HCT116 (cell line): Measurements from ENCODE around the gene CDK14. TPM values are rescaled to one million over a fixed set of nuclear protein-coding genes. Genes with fewer than 3 reads are reported as not detected.

Experiments used
- ATAC-seq: fragments of 200-7000 bp; cut with Tn5 transposase; 2 replicates; pipeline ENCODE4 v1.9.1; 2020; ENCODE audit warnings: mild to moderate bottlenecking, moderate library complexity
- BruUV-seq: library from RNA; stranded (reverse); fragments of 400-500 nt; replicated peaks from 2 replicates; lab custom pipeline; 2021; lab: Mats Ljungman, UMichigan
- CTCF ChIA-PET: fragments of 300-600 bp; sonication (Branson Sonifier 250); formaldehyde crosslinking; loops from one replicate; lab custom pipeline; 2021; ENCODE audit warnings: antibody characterized with exemption; lab: Charles Lee
- POLR2A ChIA-PET: fragments of 300-600, 350-600 bp; sonication (Branson Sonifier 250); formaldehyde crosslinking; loops from one replicate; lab custom pipeline; 2021; ENCODE audit warnings: antibody characterized with exemption; lab: Charles Lee
- RAD21 ChIA-PET, 2 experiments: fragments of 300-600 bp; sonication (Branson Sonifier 250); formaldehyde crosslinking; loops; one replicate each; lab custom pipeline; 2023; ENCODE audit warnings: low total read pairs in 2 of 2; ENCODE audit not compliant: uncharacterized antibody in 2 of 2, unreplicated experiment in 2 of 2, low non-redundant PET in 1 of 2; lab: Charles Lee
- DNase-seq: peaks from one replicate; pipeline ENCODE4 v3.0.0-alpha.2; 2010; ENCODE audit warnings: low read depth, low spot score
- H2AFZ ChIP-seq: fragments of 200-600 bp; shearing (Covaris generic), sonication (generic); 2 replicates; pipeline ENCODE4 v1.6.1; 2017; ENCODE audit warnings: low read depth, mixed run types, mixed read lengths, antibody characterized with exemption, low read length; ENCODE audit not compliant: poor library complexity, severe bottlenecking
- H3K27ac ChIP-seq: 2 replicates; pipeline ENCODE4 v1.5.1; 2012; ENCODE audit warnings: low read depth, low read length
- H3K27me3 ChIP-seq: fragments of 200-600 bp; sonication (generic); 2 replicates; pipeline ENCODE4 v1.6.1; 2016; ENCODE audit warnings: mixed run types, low read length, mixed read lengths; ENCODE audit not compliant: insufficient read depth
- H3K36me3 ChIP-seq, 2 experiments: fragments of 200-500 bp in 1 of 2; fragments of 200-600 bp in 1 of 2; sonication (Bioruptor generic) in 1 of 2; sonication (generic) in 1 of 2; 2 replicates each; pipeline versions ENCODE4 v1.5.1 to v1.6.1; 2014 to 2016; ENCODE audit warnings: low read length in 2 of 2, inconsistent platforms in 1 of 2, mixed read lengths in 1 of 2, mixed run types in 1 of 2; ENCODE audit not compliant: insufficient read depth in 2 of 2, control insufficient read depth in 1 of 2
- H3K4me1 ChIP-seq, 2 experiments: fragments of 200-600 bp in 1 of 2; sonication (generic) in 1 of 2; 2 replicates each; pipeline versions ENCODE4 v1.5.1 to v1.6.1; 2012 to 2017; ENCODE audit warnings: low read length in 2 of 2, inconsistent platforms in 1 of 2, mild to moderate bottlenecking in 1 of 2, mixed read lengths in 1 of 2, mixed run types in 1 of 2, moderate library complexity in 1 of 2; ENCODE audit not compliant: insufficient read depth in 2 of 2, control insufficient read depth in 1 of 2
- H3K4me2 ChIP-seq: fragments of 200-600 bp; sonication (generic); 2 replicates; pipeline ENCODE4 v1.6.1; 2017; ENCODE audit warnings: mixed run types, low read length, mixed read lengths
- H3K4me3 ChIP-seq, 2 experiments: fragments of 200-600 bp in 1 of 2; sonication (generic) in 1 of 2; replicated peaks in 1 of 2; 2 replicates each; pipeline ENCODE4 v1.5.1; 2011 to 2016; ENCODE audit warnings: low read length in 2 of 2, control low read depth in 1 of 2, low read depth in 1 of 2, mild to moderate bottlenecking in 1 of 2, mixed read lengths in 1 of 2, mixed run types in 1 of 2
- H3K79me2 ChIP-seq: fragments of 200-600 bp; sonication (generic); 2 replicates; pipeline ENCODE4 v1.6.1; 2017; ENCODE audit warnings: mild to moderate bottlenecking, mixed run types, low read length, moderate library complexity, mixed read lengths; ENCODE audit not compliant: insufficient read depth
- H3K9ac ChIP-seq: fragments of 200-600 bp; sonication (generic); 2 replicates; pipeline ENCODE4 v1.6.1; 2016; ENCODE audit warnings: low read length, mixed read lengths
- H3K9me2 ChIP-seq: fragments of 200-600 bp; sonication (generic), shearing (Covaris generic); 2 replicates; pipeline ENCODE4 v1.6.1; 2017; ENCODE audit warnings: mixed run types, mild to moderate bottlenecking, moderate library complexity; ENCODE audit not compliant: insufficient read depth
- H3K9me3 ChIP-seq, 2 experiments: fragments of 200-500 bp in 1 of 2; fragments of 200-600 bp in 1 of 2; sonication (Bioruptor generic) in 1 of 2; sonication (generic) in 1 of 2; 2 replicates each; pipeline ENCODE4 v1.6.1; 2014 to 2017; ENCODE audit warnings: low read length in 2 of 2, mixed read lengths in 2 of 2, inconsistent platforms in 1 of 2, low read depth in 1 of 2, mild to moderate bottlenecking in 1 of 2, mixed run types in 1 of 2, moderate library complexity in 1 of 2; ENCODE audit not compliant: control insufficient read depth in 1 of 2, insufficient read depth in 1 of 2
- H4K20me1 ChIP-seq: fragments of 200-600 bp; sonication (generic), shearing (Covaris generic); 2 replicates; pipeline ENCODE4 v1.6.1; 2017; ENCODE audit warnings: mixed run types, mild to moderate bottlenecking, moderate library complexity; ENCODE audit not compliant: insufficient read depth
- CTCF ChIP-seq, 3 experiments: fragments of 200-600 bp in 1 of 3; sonication (generic) in 1 of 3; IDR thresholded peaks in 2 of 3; conservative IDR thresholded peaks in 1 of 3; 2 replicates each; pipeline ENCODE4 v1.5.1; 2012 to 2017; ENCODE audit warnings: low read depth in 2 of 3, low read length in 2 of 3, antibody characterized with exemption in 1 of 3, borderline replicate concordance in 1 of 3, control low read depth in 1 of 3, mild to moderate bottlenecking in 1 of 3, mixed read lengths in 1 of 3, mixed run types in 1 of 3, moderate library complexity in 1 of 3; ENCODE audit not compliant: insufficient read depth in 1 of 3
- ELF1 ChIP-seq: IDR thresholded peaks from 2 replicates; pipeline ENCODE4 v1.6.1; 2012; ENCODE audit warnings: low read depth, borderline replicate concordance
- intact Hi-C: fragments of 100-400 bp; cut with micrococcal nuclease; formaldehyde crosslinking; loops from 2 replicates; pipeline ENCODE4 v1.10.0; 2022
- total RNA-seq: library from RNA; stranded (reverse); gene quantifications from one replicate; pipeline ENCODE4 v1.2.1, GENCODE V29; 2021; ENCODE audit not compliant: unreplicated experiment
- TF ChIP-seq, protein P1 (sequence below): IDR thresholded peaks from 2 replicates; pipeline ENCODE4 v1.6.1; 2012

CDK14 gene
- total RNA-seq, 1 experiment from 2014 or later = 10.2 TPM

GRCh38 chr7:90763108-90763507, 167.0 kb downstream of the CDK14 start (continued):
- TF ChIP-seq CTCF (IDR thresholded peaks at IDR 0.05 in 2 of 3, conservative IDR thresholded peaks at IDR 0.05 in 1 of 3; ENCODE audit: borderline replicate concordance in 1 of 3, insufficient read depth in 1 of 3, low read depth in 2 of 3, low read length in 2 of 3) = no peak
- TF ChIP-seq, all 23 proteins: peak for 0

- H4K20me1 ChIP-seq = no peaks in the 10 kb centered on the region
- no peaks in the 10 kb centered on the region for H3K27me3 ChIP-seq
- no peaks in the 10 kb centered on the region for H3K9me2 ChIP-seq
- H3K4me3 ChIP-seq = no peak overlapping the region
- no peak overlapping the region for H2AFZ ChIP-seq
- H3K9ac ChIP-seq = no peak overlapping the region
- no peaks in the 10 kb centered on the region for H3K9me3 ChIP-seq
- RAD21 ChIA-PET = no interaction called here
- H3K27ac ChIP-seq = no peak overlapping the region
- BruUV-seq = no TSS peak
- no peak overlapping the region for H3K4me2 ChIP-seq
- DNase-seq (no peak), ATAC-seq (no peak)
- POLR2A ChIA-PET = no interaction called here
- H3K79me2 ChIP-seq = no peaks in the 10 kb centered on the region
- intact Hi-C loops = no loop called here
- CTCF ChIA-PET = no interaction called here
- no peaks in the 10 kb centered on the region for H3K36me3 ChIP-seq
- peaks cover 0 to 8% of the 10 kb centered on the region in 2 experiments; a peak in 3 of 4 replicates for H3K4me1 ChIP-seq
- TF ChIP-seq CTCF (IDR thresholded peaks at IDR 0.05 in 2 of 3, conservative IDR thresholded peaks at IDR 0.05 in 1 of 3; ENCODE audit: borderline replicate concordance in 1 of 3, insufficient read depth in 1 of 3, low read depth in 2 of 3, low read length in 2 of 3) = no peak
- TF ChIP-seq, protein P1, sequence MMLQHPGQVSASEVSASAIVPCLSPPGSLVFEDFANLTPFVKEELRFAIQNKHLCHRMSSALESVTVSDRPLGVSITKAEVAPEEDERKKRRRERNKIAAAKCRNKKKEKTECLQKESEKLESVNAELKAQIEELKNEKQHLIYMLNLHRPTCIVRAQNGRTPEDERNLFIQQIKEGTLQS = no peak
- TF ChIP-seq ELF1 = no peak
Measured at GRCh38 chr7:90764848-90765570, 168.9 kb downstream of the CDK14 start.
